H9 (cell line): ENCODE measurements around the gene OIP5. TPM values are rescaled to one million over a fixed set of nuclear protein-coding genes. Genes with fewer than 3 reads are reported as not detected.

Experiments
- DNase-seq: peaks from one replicate; pipeline ENCODE4 v3.0.0-alpha.2; 2017
- H2AFZ ChIP-seq: one replicate; pipeline ENCODE4 v1.6.1; 2013; ENCODE audit warnings: mild to moderate bottlenecking, low read length, control low read depth, moderate library complexity
- H2AK5ac ChIP-seq: 2 replicates; pipeline ENCODE4 v1.6.1; 2013; ENCODE audit warnings: low read length, control low read depth, mixed read lengths; ENCODE audit not compliant: insufficient read length
- H2BK120ac ChIP-seq: one replicate; pipeline ENCODE4 v1.6.1; 2013; ENCODE audit warnings: low read depth, mild to moderate bottlenecking, low read length, control low read depth, inconsistent platforms; ENCODE audit not compliant: poor library complexity, severe bottlenecking
- H2BK12ac ChIP-seq: 2 replicates; pipeline ENCODE4 v1.6.1; 2013; ENCODE audit warnings: low read length, control low read depth, mixed read lengths, low read depth; ENCODE audit not compliant: insufficient read length
- H2BK15ac ChIP-seq: 2 replicates; pipeline ENCODE4 v1.6.1; 2013; ENCODE audit warnings: low read depth, low read length, control low read depth
- H2BK20ac ChIP-seq: one replicate; pipeline ENCODE4 v1.6.1; 2013; ENCODE audit warnings: low read depth, mild to moderate bottlenecking, low read length, control low read depth, inconsistent platforms; ENCODE audit not compliant: poor library complexity, severe bottlenecking
- H2BK5ac ChIP-seq: 2 replicates; pipeline ENCODE4 v1.6.1; 2013; ENCODE audit warnings: low read length, control low read depth, mixed read lengths; ENCODE audit not compliant: insufficient read length
- H3K14ac ChIP-seq: 2 replicates; pipeline ENCODE4 v1.6.1; 2013; ENCODE audit warnings: low read length, control low read depth; ENCODE audit not compliant: insufficient read depth
- H3K18ac ChIP-seq: 2 replicates; pipeline ENCODE4 v1.6.1; 2013; ENCODE audit warnings: low read depth, mild to moderate bottlenecking, mixed read lengths, low read length, control low read depth; ENCODE audit not compliant: insufficient read length
- H3K23ac ChIP-seq: 2 replicates; pipeline ENCODE4 v1.6.1; 2013; ENCODE audit warnings: low read length, control low read depth, mixed read lengths, low read depth; ENCODE audit not compliant: insufficient read length
- H3K23me2 ChIP-seq: 2 replicates; pipeline ENCODE4 v1.6.1; 2013; ENCODE audit warnings: low read depth, mild to moderate bottlenecking, mixed read lengths, low read length, control low read depth; ENCODE audit not compliant: insufficient read length, poor library complexity, severe bottlenecking
- H3K27ac ChIP-seq: 2 replicates; pipeline ENCODE4 v1.5.1; 2013; ENCODE audit warnings: low read length, control low read depth, mixed read lengths, low read depth; ENCODE audit not compliant: insufficient read length
- H3K27me3 ChIP-seq: 2 replicates; pipeline ENCODE4 v1.6.1; 2013; ENCODE audit warnings: low read length, control low read depth, inconsistent platforms; ENCODE audit not compliant: insufficient read depth
- H3K4ac ChIP-seq: 2 replicates; pipeline ENCODE4 v1.6.1; 2013; ENCODE audit warnings: low read depth, mild to moderate bottlenecking, control low read depth, inconsistent platforms, low read length, moderate library complexity
- H3K4me1 ChIP-seq: 2 replicates; pipeline ENCODE4 v1.6.1; 2013; ENCODE audit warnings: low read length, control low read depth, inconsistent platforms; ENCODE audit not compliant: insufficient read depth
- H3K4me2 ChIP-seq: 2 replicates; pipeline ENCODE4 v1.6.1; 2013; ENCODE audit warnings: low read length, control low read depth, mixed read lengths; ENCODE audit not compliant: insufficient read length, insufficient read depth
- H3K56ac ChIP-seq: 2 replicates; pipeline ENCODE4 v1.6.1; 2013; ENCODE audit warnings: low read depth, mild to moderate bottlenecking, mixed read lengths, low read length, control low read depth; ENCODE audit not compliant: insufficient read length
- H3K79me1 ChIP-seq: 2 replicates; pipeline ENCODE4 v1.6.1; 2013; ENCODE audit warnings: low read depth, mild to moderate bottlenecking, moderate library complexity, low read length, control low read depth, inconsistent platforms; ENCODE audit not compliant: insufficient read depth, poor library complexity, severe bottlenecking
- H3K79me2 ChIP-seq: 2 replicates; pipeline ENCODE4 v1.6.1; 2013; ENCODE audit warnings: low read length, control low read depth, inconsistent platforms; ENCODE audit not compliant: insufficient read depth
- H3K9ac ChIP-seq: 2 replicates; pipeline ENCODE4 v1.6.1; 2013; ENCODE audit warnings: low read length, control low read depth, mixed read lengths; ENCODE audit not compliant: insufficient read length; ENCODE audit errors: extremely low read depth
- H3K9me3 ChIP-seq: one replicate; pipeline ENCODE4 v1.6.1; 2013; ENCODE audit warnings: low read depth, low read length, inconsistent platforms; ENCODE audit not compliant: control insufficient read depth
- H3T11ph ChIP-seq: one replicate; pipeline ENCODE4 v1.6.1; 2013; ENCODE audit warnings: mild to moderate bottlenecking, low read length, control low read depth, inconsistent platforms
- H4K20me1 ChIP-seq: one replicate; pipeline ENCODE4 v1.6.1; 2013; ENCODE audit not compliant: control insufficient read depth, insufficient read length, insufficient read depth
- H4K5ac ChIP-seq: 2 replicates; pipeline ENCODE4 v1.6.1; 2013; ENCODE audit warnings: low read depth, mild to moderate bottlenecking, mixed read lengths, low read length, control low read depth; ENCODE audit not compliant: insufficient read length
- H4K8ac ChIP-seq: replicated peaks from 2 replicates; pipeline ENCODE4 v1.6.1; 2013; ENCODE audit warnings: low read length, control low read depth, mixed read lengths, low read depth; ENCODE audit not compliant: insufficient read length
- H4K91ac ChIP-seq: 2 replicates; pipeline ENCODE4 v1.6.1; 2013; ENCODE audit warnings: low read depth, mild to moderate bottlenecking, moderate library complexity, mixed read lengths, low read length, control low read depth; ENCODE audit not compliant: insufficient read length
- H3K27ac Mint-ChIP-seq, 3 experiments: 2 replicates in 2 of 3; 3 replicates in 1 of 3; pipeline ENCODE4 v1.8.0; 2020 to 2021; ENCODE audit warnings: mixed read lengths in 3 of 3, mild to moderate bottlenecking in 1 of 3, moderate library complexity in 1 of 3
- H3K27me3 Mint-ChIP-seq: 2 replicates; pipeline ENCODE4 v1.8.0; 2021; ENCODE audit warnings: low read depth, mild to moderate bottlenecking, moderate library complexity, mixed read lengths
- H3K36me3 Mint-ChIP-seq, 3 experiments: 2 replicates in 2 of 3; 3 replicates in 1 of 3; pipeline ENCODE4 v1.8.0; 2020 to 2021; ENCODE audit warnings: low read depth in 3 of 3, mixed read lengths in 3 of 3; ENCODE audit not compliant: insufficient read depth in 1 of 3
- H3K4me1 Mint-ChIP-seq, 2 experiments: 2 replicates each; pipeline ENCODE4 v1.8.0; 2020; ENCODE audit warnings: mixed read lengths in 2 of 2
- H3K4me3 Mint-ChIP-seq, 2 experiments: 2 replicates in 1 of 2; 3 replicates in 1 of 2; pipeline ENCODE4 v1.8.0; 2020 to 2021; ENCODE audit warnings: mild to moderate bottlenecking in 2 of 2, mixed read lengths in 2 of 2, moderate library complexity in 1 of 2
- H3K9me3 Mint-ChIP-seq, 2 experiments: 2 replicates in 1 of 2; 3 replicates in 1 of 2; pipeline ENCODE4 v1.8.0; 2020; ENCODE audit warnings: mild to moderate bottlenecking in 2 of 2, mixed read lengths in 2 of 2, moderate library complexity in 1 of 2
- WGBS: extraction: QIAGEN DNeasy Blood & Tissue Kit; methylation state at CpG from one replicate; pipeline ENCODE4 v1.1.7; 2013; ENCODE audit warnings: missing lambda C conversion rate, low lambda C conversion rate, mixed read lengths; ENCODE audit not compliant: insufficient read length; ENCODE audit errors: extremely low coverage; 5-methylcytosine and 5-hydroxymethylcytosine counted together
- total RNA-seq: library from RNA; stranded (reverse); gene quantifications from 2 replicates; pipeline ENCODE4 v1.2.1, GENCODE V29; 2021
- TF ChIP-seq, protein P1 (sequence below): fragments of 200-600 bp; sonication (generic); conservative IDR thresholded peaks from 3 replicates; pipeline ENCODE4 v1.8.0; 2021; ENCODE audit warnings: antibody characterized with exemption, mild to moderate bottlenecking

The OIP5 gene
- total RNA-seq, 1 experiment from 2014 or later: 30.9 TPM

DNA sequence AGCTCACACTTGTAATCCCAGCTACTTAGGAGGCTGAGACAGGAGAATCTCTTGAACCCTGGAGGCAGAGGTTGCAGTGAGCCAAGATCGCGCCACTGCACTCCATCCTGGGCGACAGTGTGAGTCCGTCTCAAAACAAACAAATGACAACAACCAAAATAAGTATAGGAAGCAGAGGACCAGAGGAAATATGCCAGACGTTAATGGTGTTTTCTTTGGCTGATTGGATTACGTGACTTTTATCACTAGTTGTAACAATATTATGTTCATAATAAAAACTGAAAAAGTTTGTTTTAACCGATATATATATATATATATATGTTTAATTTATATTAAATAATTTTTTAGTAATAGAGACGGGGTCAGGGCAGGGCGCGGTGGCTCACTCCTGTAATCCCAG, 22.0 kb upstream of the OIP5 start:
- no peak overlapping the region for H4K91ac ChIP-seq
- Mint-ChIP-seq H3K27ac (no peak overlapping the region), H3K4me3 (no peak overlapping the region)

More for the DNA sequence above, 22.0 kb upstream of the OIP5 start:
- Histone ChIP-seq H2BK20ac (no peak overlapping the region), H2AK5ac (no peak overlapping the region), H3K18ac (no peak overlapping the region), H3K4me1 (no peaks in the 10 kb centered on the region), H3K79me1 (peaks cover 3% of the 10 kb centered on the region), H3K9ac (no peak overlapping the region), H2BK120ac (no peak overlapping the region), H2BK15ac (no peak overlapping the region), H4K5ac (no peak overlapping the region), H3K4ac (no peak overlapping the region), H3K27me3 (no peaks in the 10 kb centered on the region), H3T11ph (no peak overlapping the region), H3K4me2 (no peak overlapping the region), H3K23ac (no peak overlapping the region), H3K27ac (no peak overlapping the region), H3K9me3 (no peaks in the 10 kb centered on the region), H4K20me1 (no peaks in the 10 kb centered on the region), H4K8ac (no peak overlapping the region), H2BK12ac (no peak overlapping the region), H3K56ac (no peak overlapping the region), H2AFZ (no peak overlapping the region), H3K79me2 (no peaks in the 10 kb centered on the region), H3K14ac (no peak overlapping the region), H3K23me2 (no peaks in the 10 kb centered on the region), H2BK5ac (no peak overlapping the region)
- Mint-ChIP-seq H3K36me3 (peaks cover 58 to 82% (median 78%) of the 10 kb centered on the region in 3 experiments), H3K9me3 (no peaks in the 10 kb centered on the region), H3K4me1 (no peaks in the 10 kb centered on the region), H3K27me3 (no peaks in the 10 kb centered on the region)
- no CpG with 5 or more reads among the region's 10 CpGs for WGBS
- TF ChIP-seq, protein P1, sequence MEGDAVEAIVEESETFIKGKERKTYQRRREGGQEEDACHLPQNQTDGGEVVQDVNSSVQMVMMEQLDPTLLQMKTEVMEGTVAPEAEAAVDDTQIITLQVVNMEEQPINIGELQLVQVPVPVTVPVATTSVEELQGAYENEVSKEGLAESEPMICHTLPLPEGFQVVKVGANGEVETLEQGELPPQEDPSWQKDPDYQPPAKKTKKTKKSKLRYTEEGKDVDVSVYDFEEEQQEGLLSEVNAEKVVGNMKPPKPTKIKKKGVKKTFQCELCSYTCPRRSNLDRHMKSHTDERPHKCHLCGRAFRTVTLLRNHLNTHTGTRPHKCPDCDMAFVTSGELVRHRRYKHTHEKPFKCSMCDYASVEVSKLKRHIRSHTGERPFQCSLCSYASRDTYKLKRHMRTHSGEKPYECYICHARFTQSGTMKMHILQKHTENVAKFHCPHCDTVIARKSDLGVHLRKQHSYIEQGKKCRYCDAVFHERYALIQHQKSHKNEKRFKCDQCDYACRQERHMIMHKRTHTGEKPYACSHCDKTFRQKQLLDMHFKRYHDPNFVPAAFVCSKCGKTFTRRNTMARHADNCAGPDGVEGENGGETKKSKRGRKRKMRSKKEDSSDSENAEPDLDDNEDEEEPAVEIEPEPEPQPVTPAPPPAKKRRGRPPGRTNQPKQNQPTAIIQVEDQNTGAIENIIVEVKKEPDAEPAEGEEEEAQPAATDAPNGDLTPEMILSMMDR: no peak
- no peak for DNase-seq
